ENCODE results near the gene CCDC9B. TPM values are rescaled to one million over a fixed set of nuclear protein-coding genes. Genes with fewer than 3 reads are reported as not detected.

The CCDC9B gene
- polyA plus RNA-seq, 2 of the 4 experiments (the other 2 are of a cell fraction), result 1.9 to 23.4 TPM

DNA sequence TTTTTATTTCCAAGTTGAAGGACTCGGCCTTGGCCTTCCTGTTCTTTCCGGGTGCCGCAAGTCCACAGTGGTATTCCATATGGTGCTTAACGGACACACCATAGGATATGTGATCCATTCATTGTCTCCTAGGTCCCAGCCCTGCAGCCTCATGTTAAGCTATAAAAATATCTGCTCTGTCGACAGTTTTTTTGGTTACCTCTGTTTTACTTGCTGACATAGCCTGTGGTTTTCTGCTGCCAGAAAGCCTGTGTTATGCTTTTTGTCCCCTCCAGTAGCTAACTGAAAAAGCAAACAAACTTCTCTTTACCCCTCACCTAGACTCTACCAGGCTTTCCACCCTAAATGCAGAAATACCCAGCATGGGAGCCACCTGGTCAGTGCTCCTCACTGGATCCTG lies 12.0 kb downstream of the CCDC9B start:
- ATAC-seq (no peak), FAIRE-seq (no peak)
- POLR2A ChIA-PET, result interaction anchor here (2.4 to 4.6 kb wide), 2 partner anchors 10 to 12 kb away, joined by 8 to 20 read pairs; partner anchors contain the start of gene CCDC9B

DNA sequence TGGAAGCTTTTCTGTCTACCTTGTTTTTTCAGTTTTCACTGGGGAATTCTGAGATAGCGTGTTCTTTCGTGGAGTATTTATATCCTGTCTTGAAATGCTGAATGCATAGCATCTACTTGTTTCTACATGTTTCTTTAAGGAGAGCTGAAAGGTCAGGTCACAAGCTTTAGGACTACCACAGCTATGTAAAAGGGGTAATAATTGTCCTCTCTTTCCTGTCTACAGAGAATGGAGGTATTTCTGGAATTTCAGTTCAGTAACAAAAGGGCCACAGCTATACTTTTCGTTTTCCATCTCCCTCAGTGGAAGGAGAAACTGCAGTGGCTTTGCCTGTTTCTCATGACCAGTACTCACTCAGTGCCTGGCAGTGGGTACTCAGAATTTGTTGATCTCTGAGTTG lies 12.6 kb downstream of the CCDC9B start:
- Histone ChIP-seq H3K9me3 (no peaks in the 10 kb centered on the region), H3K27ac (no peak overlapping the region), H3K4me1 (peaks cover 6% of the 10 kb centered on the region; the same call in 1 of the 3 replicates), H3K4me3 (no peak overlapping the region), H3K4me2 (no peak overlapping the region)
- TF ChIP-seq HOXB13 (CRISPR knock-in tag; IDR thresholded peaks at IDR 0.05; ENCODE audit: low read depth) (no peak), HOXA7 (CRISPR knock-in tag; IDR thresholded peaks at IDR 0.05) (no peak), CBX8 (IDR thresholded peaks at IDR 0.05) (no peak), FOXS1 (CRISPR knock-in tag; IDR thresholded peaks at IDR 0.05) (no peak), HDAC2 (IDR thresholded peaks at IDR 0.05) (no peak), CBX2 (IDR thresholded peaks at IDR 0.05; ENCODE audit: borderline replicate concordance, low read depth) (no peak), MAZ (IDR thresholded peaks at IDR 0.05; ENCODE audit: borderline replicate concordance, low read depth, low read length) (no peak), POLR2A (IDR thresholded peaks at IDR 0.05; ENCODE audit: low read length) (no peak), PHF8 (IDR thresholded peaks at IDR 0.05; ENCODE audit: borderline replicate concordance, low read depth) (no peak), EHMT2 (IDR thresholded peaks at IDR 0.05; ENCODE audit: low read depth) (no peak), ZFP36 (IDR thresholded peaks at IDR 0.05; ENCODE audit: borderline replicate concordance, partially characterized antibody) (no peak), KDM5A (IDR thresholded peaks at IDR 0.05) (no peak), RARB (CRISPR knock-in tag; IDR thresholded peaks at IDR 0.05) (no peak), NR3C1 (IDR thresholded peaks at IDR 0.05) (no peak), FOSB (CRISPR knock-in tag; IDR thresholded peaks at IDR 0.05) (no peak), ZC3H11A (IDR thresholded peaks at IDR 0.05) (no peak), CHD4 (IDR thresholded peaks at IDR 0.05; ENCODE audit: borderline replicate concordance) (no peak)
- TF ChIP-seq, protein P1, sequence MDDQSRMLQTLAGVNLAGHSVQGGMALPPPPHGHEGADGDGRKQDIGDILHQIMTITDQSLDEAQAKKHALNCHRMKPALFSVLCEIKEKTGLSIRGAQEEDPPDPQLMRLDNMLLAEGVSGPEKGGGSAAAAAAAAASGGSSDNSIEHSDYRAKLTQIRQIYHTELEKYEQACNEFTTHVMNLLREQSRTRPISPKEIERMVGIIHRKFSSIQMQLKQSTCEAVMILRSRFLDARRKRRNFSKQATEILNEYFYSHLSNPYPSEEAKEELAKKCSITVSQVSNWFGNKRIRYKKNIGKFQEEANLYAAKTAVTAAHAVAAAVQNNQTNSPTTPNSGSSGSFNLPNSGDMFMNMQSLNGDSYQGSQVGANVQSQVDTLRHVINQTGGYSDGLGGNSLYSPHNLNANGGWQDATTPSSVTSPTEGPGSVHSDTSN (IDR thresholded peaks at IDR 0.05), result no peak
- TF ChIP-seq, protein P2, sequence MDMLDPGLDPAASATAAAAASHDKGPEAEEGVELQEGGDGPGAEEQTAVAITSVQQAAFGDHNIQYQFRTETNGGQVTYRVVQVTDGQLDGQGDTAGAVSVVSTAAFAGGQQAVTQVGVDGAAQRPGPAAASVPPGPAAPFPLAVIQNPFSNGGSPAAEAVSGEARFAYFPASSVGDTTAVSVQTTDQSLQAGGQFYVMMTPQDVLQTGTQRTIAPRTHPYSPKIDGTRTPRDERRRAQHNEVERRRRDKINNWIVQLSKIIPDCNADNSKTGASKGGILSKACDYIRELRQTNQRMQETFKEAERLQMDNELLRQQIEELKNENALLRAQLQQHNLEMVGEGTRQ (IDR thresholded peaks at IDR 0.05), result no peak
- ATAC-seq, result no peak
- no peak for DNase-seq (ENCODE audit: low read depth in 1 of 2, low spot score in 1 of 2)
- CTCF ChIA-PET, result interaction anchor here (0.9 to 6.7 kb wide), 10 partner anchors 9 to 110 kb away, joined by 3 to 91 read pairs (median 6); partner anchors contain the start of gene CCDC9B
- 85% methylated on average over 3 of the region's 3 CpGs for WGBS (ENCODE audit: missing lambda C conversion rate)
- POLR2A ChIA-PET, result interaction anchor here (2.4 to 4.6 kb wide), 2 partner anchors 10 to 12 kb away, joined by 8 to 20 read pairs; partner anchors contain the start of gene CCDC9B
- no peak for FAIRE-seq

More for the DNA sequence above, 12.0 kb downstream of the CCDC9B start:
- H3K4me1 ChIP-seq, result peaks cover 6% of the 10 kb centered on the region; the same call in 1 of the 3 replicates
- CTCF ChIA-PET, result interaction anchor here (0.8 to 6.7 kb wide), 10 partner anchors 9 to 93 kb away, joined by 3 to 91 read pairs (median 4); partner anchors contain the start of gene CCDC9B
- H3K4me3 ChIP-seq, result no peak overlapping the region
- no peak overlapping the region for H3K27ac ChIP-seq
- H3K9me3 ChIP-seq, result no peaks in the 10 kb centered on the region
- TF ChIP-seq FOSL2 (IDR thresholded peaks at IDR 0.05) (no peak), FOSL2 (CRISPR knock-in tag; IDR thresholded peaks at IDR 0.05) (no peak), EHF (CRISPR knock-in tag; IDR thresholded peaks at IDR 0.05) (no peak), MAFK (IDR thresholded peaks at IDR 0.05; ENCODE audit: partially characterized antibody) (peak; percentile 55)
- 82% methylated on average over 5 of the region's 5 CpGs for WGBS (ENCODE audit: missing lambda C conversion rate)
- no peak overlapping the region for H3K4me2 ChIP-seq
- DNase-seq (ENCODE audit: low read depth in 1 of 2, low spot score in 1 of 2), result no peak

DNA sequence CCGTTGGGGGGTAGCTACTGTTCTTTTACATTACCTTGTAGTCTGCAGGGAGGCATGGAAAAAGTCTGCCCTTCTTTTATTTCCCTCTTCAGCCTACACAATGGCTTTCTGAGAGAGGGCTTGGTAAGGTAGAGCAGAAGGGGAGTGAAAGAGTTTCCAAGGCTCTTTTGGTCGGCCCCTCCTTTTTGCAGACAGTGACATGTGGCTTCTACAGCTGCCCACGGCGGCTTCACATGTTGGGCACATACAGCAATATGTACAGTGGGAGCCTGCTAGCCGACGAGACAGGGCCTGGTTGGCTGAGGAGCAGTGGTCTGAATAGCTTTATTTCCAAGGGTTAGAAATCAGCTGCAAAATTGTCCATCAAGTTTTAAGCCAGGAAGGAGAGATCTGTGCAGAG lies 13.3 kb downstream of the CCDC9B start:
- WGBS (ENCODE audit: missing lambda C conversion rate), result 63% methylated on average over 3 of the region's 6 CpGs
- no peak overlapping the region for H3K27ac ChIP-seq
- no peak overlapping the region for H3K4me3 ChIP-seq
- ChIA-PET POLR2A (interaction anchor here (2.4 to 4.6 kb wide), 2 partner anchors 11 to 13 kb away, joined by 8 to 20 read pairs; partner anchors contain the start of gene CCDC9B), CTCF (interaction anchor here (0.6 to 6.7 kb wide), 12 partner anchors 11 to 277 kb away, joined by 3 to 91 read pairs (median 4); partner anchors contain the start of gene CCDC9B)
- ATAC-seq (no peak), DNase-seq (ENCODE audit: low read depth in 1 of 2, low spot score in 1 of 2) (no peak), FAIRE-seq (no peak)
- no peaks in the 10 kb centered on the region for H3K9me3 ChIP-seq
- H3K4me2 ChIP-seq, result no peak overlapping the region
- TF ChIP-seq NFE2L2 (conservative IDR thresholded peaks at IDR 0.05; ENCODE audit: low read length) (no peak), RAD21 (conservative IDR thresholded peaks at IDR 0.05 in 1 of 2, IDR thresholded peaks at IDR 0.05 in 1 of 2) (no peak), MAFK (IDR thresholded peaks at IDR 0.05; ENCODE audit: partially characterized antibody) (no peak)
- TF ChIP-seq, protein P3, sequence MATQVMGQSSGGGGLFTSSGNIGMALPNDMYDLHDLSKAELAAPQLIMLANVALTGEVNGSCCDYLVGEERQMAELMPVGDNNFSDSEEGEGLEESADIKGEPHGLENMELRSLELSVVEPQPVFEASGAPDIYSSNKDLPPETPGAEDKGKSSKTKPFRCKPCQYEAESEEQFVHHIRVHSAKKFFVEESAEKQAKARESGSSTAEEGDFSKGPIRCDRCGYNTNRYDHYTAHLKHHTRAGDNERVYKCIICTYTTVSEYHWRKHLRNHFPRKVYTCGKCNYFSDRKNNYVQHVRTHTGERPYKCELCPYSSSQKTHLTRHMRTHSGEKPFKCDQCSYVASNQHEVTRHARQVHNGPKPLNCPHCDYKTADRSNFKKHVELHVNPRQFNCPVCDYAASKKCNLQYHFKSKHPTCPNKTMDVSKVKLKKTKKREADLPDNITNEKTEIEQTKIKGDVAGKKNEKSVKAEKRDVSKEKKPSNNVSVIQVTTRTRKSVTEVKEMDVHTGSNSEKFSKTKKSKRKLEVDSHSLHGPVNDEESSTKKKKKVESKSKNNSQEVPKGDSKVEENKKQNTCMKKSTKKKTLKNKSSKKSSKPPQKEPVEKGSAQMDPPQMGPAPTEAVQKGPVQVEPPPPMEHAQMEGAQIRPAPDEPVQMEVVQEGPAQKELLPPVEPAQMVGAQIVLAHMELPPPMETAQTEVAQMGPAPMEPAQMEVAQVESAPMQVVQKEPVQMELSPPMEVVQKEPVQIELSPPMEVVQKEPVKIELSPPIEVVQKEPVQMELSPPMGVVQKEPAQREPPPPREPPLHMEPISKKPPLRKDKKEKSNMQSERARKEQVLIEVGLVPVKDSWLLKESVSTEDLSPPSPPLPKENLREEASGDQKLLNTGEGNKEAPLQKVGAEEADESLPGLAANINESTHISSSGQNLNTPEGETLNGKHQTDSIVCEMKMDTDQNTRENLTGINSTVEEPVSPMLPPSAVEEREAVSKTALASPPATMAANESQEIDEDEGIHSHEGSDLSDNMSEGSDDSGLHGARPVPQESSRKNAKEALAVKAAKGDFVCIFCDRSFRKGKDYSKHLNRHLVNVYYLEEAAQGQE (IDR thresholded peaks at IDR 0.05), result no peak
- peaks cover 9% of the 10 kb centered on the region; the same call in 1 of the 3 replicates for H3K4me1 ChIP-seq
